Fibroblast of skin of back (primary cell): ENCODE measurements around the gene ANKRD40CL. TPM values are rescaled to one million over a fixed set of nuclear protein-coding genes. Genes with fewer than 3 reads are reported as not detected.
"Not testable (repeated sequence)": the region's sequence is repeated elsewhere in the genome, so short reads cannot be mapped to it uniquely, and the experiment has no call there.

ENCODE experiments used
- DNase-seq: peaks from one replicate; pipeline ENCODE4 v3.0.0-alpha.2; 2013
- polyA plus RNA-seq, 2 experiments: library from polyadenylated mRNA; unstranded; fragments of 120-200 nt; gene quantifications; one replicate each; pipeline ENCODE4 v1.2.1, GENCODE V29; 2013; ENCODE audit not compliant: insufficient read length in 2 of 2

The ANKRD40CL gene, protein sequence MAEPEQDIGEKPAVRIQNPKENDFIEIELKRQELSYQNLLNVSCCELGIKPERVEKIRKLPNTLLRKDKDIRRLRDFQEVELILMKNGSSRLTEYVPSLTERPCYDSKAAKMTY
- not detected for polyA plus RNA-seq (2013, experiment 1 of 2; ENCODE audit: insufficient read length)
- polyA plus RNA-seq (2013, experiment 2 of 2; ENCODE audit: insufficient read length) = 0.26 TPM

DNA sequence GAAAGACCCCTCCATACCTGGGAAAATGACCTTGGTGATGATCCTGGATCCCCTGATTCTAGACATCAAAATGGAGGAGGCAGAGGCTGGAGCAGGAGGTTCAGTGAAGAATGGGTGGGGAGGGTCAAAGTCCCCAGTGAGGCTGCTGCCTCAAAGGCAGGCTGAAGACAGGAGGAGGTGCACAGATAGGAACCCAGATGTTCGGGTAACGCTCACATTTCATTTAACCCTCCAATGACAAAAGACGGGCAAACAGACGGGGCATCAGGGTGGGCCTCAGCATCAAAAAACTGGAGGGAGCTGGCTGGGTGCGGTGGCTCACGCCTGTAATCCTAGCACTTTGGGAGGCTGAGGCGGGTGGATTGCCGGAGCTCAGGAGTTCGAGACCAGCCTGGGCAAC is at the start of gene ANKRD40CL:
Gene ANKRD40CL (minus strand): TSS at position 73 of the 400 bp plus-strand sequence. CDS start 605 bp downstream, outside the sequence.
- no peak for DNase-seq

DNA sequence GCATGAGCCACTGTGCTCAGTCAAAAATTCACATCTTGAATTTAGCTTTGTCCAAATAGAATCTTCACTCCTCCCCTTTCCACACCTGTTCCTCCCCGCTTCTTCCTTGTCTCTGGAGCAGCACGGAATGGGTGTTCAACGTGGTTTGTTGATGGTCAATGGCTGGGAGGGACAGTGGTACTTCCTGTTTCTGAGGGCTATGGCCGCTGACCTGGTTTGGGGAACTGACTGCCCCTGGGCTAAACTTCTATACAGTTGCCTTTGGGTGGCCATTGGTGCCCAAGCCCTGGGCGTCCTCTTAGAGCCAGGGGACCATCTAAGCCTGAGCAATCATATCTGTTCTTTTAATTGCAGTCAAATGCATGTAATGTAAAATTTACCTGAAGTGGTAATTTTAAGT is 49.0 kb upstream of the ANKRD40CL start:
- no peak for DNase-seq

DNA sequence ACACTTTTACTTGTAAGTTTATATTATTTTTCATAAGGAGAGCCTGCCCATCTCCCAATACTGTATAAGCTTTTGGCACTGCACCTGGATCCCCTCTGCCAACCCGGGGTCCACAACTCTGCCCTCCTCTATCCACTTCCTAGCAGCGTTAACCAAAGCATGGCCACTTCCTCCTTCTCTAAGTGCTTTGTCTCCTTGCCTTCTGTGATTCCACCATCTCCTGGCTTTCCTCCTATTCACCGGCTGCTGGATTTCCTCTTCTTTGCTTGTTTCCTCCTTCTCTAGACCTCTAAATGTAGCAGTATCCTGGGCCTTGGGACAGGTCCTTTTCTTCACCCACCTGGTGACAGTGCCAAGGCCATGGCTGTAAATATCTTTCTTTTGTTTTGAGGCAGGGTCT is 48.1 kb upstream of the ANKRD40CL start:
- DNase-seq = no peak

DNA sequence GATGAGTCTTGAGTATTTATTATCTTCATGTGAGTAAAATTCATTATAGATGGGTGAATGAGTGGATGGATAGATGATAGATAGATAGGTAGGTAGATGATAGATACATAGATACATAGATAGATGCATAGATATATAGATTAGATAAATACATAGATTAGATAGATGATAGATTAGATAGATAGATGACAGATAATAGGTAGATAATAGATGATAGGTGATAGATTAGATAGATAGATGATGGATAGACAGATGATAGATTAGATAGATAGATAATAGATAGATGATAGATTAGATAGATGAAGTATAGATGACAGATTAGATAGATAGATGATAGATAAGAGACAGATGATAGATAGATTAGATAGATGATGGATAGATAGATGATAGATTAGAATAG is 46.3 kb upstream of the ANKRD40CL start:
- DNase-seq = no peak

DNA sequence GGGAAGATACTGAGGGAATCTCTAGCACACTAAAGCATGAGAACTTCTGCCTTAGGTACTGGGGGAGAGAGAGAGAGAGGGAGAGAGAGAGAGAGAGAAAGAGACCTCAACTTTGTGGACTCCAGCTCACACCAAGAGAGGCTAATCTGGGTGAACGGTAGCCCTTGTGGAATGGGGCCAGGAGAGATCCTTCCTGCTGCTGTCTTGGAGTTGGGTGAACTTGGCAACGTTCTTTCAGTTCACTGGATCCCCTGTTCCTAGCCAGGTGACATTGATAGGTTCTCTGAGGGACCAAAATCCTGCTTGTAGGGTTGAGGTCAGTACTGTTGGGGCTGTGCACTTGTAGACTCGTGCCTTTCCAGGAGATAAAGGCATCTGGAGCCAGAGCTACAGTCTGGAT is 41.6 kb upstream of the ANKRD40CL start:
- DNase-seq = no peak

DNA sequence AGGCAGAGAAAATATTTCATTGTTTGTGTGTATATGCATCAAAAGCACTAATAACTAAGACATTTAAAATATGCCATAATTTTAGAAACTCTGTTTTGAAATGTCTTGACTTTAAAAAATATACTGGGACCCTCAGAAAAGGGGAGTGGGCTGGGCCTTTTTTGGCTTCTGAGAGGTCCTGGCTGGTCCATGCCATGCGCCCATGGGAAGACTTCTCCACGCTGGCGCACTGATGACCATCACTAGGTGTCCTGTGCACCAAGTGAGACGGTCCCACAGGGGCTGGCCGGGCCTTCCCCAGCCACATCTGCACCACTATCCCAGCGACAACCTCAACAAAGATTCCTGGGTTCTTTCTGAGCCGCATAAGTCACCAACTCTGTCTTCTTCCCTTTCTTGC is 41.1 kb upstream of the ANKRD40CL start:
- DNase-seq = no peak

DNA sequence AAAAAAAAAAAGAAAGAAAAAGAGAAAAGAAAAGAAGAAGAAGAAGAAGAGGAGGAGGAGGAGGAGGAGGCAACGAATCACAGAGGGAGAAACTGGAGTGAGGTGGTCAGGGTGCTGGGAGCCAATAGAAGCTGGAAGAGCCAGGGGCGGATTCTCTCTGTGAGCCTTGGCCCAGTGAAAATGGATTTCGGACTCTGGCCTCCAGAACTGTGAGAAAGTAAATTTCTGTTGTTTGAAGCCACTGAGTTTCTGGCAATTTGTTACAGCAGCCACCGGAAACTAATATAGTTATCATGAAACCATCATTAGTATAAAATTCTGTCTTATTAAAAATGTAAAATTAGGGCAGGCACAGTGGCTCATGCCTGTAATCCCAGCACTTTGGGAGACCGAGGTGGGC is 40.4 kb upstream of the ANKRD40CL start:
- no peak for DNase-seq

DNA sequence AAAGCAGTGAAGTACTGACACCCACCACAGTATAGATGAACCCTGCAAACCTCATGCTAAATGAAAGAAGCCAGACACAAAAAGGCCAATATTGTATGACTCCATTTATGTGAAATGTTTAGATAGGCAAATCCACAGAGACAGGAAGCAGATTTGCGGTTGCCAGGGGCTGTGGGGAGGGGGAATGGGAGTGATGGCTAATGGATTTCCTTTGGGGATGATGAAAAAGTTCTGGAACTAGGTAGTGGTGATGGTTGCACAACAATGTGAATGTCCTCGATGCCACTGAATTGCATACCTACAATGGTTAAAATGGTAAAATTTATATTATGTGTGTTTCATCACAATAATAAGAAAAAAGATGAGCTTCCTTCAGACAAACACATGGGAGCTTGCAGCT is 39.7 kb upstream of the ANKRD40CL start:
- DNase-seq = peak; percentile 55

DNA sequence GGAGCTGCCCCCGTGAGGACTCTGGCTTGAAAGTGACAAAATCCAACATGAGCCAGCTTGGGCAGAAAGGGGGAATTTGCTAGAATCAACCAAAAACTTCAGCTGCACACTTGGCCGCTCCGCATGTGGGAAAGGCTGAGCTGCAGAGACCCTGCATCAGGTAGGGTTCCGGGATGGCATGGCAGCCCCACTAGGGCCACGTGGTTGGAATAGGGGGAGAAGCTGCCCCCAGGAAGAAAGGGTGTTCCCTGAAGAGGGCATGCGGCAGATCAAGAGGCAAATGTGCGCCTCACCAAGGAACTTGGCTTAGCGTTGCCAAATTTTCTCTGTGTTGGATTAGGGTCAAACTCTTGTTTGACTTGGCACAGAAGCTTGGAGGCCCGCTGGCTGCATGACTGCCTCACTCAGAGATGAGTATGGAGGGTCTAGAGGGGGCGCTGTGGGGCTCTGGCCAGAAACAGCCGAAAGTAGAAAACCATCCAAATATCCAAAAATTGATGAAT is 38.9 kb upstream of the ANKRD40CL start:
- DNase-seq = no peak

DNA sequence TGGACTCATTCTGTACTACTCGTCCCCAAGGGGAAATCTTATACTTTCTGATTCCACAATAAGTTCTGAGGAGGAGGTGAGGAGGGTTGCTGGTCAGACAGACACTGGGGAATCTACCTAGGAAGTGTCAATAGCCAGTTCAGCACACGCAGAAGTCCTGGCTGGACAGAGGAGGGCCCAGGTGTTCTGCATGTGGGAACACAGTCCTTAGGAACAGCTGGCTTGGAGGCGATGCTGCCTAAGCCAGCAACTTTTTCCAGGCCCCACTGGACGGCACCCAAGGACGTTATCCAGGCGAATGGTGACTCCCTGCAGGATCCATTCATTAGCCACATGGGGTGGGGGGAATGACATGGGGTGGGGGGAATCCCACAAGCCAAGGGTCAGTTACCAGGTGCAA is 38.2 kb upstream of the ANKRD40CL start:
- no peak for DNase-seq

DNA sequence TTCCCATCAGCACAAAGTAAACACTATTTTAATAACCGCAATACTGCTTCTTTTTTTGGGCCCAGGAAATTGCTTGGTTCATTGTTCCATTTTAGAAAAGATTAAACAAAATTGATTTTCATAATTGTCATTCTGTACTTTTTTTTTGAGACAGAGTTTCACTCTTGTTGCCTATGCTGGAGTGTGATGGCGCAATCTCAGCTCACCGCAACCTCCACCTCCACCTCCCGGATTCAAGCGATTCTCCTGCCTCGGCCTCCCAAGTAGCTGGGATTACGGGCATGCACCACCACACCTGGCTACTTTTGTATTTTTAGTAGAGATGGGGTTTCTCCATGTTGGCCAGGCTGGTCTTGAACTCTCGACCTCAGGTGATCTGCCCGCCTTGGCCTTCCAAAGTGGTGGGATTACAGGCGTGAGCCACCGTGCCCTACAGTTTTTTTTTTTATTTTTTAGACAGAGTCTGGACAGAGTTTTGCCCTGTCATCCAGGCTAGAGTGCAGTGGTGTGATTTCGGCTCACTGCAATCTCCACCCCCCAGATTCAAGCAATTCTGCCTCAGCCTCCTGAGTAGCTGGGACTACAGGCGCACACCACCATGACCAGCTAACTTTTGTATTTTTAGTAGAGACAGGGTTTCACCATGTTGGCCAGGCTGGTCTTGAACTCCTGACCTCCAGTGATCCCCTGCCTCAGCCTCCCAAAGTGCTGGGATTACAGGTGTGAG is 37.6 kb upstream of the ANKRD40CL start:
- DNase-seq = not testable (repeated sequence)

DNA sequence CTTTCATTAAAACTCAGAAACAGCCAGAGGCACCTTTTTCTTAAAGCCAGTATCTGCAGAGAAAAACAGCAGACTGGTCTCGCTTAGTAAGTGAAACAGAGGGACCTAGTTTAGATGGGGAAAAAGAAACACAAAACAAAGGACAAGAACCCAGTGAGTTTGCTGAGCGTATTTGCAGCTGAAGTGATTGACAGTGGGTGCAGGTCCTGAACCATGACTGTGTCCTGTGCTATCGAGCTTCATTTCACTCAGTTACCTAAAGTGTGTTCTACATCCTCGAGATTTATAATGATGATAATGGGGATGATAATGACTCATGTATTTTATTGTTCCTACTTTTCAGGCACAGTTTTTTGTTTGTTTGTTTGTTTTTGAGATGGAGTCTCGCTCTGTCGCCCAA is 36.4 kb upstream of the ANKRD40CL start:
- no peak for DNase-seq

DNA sequence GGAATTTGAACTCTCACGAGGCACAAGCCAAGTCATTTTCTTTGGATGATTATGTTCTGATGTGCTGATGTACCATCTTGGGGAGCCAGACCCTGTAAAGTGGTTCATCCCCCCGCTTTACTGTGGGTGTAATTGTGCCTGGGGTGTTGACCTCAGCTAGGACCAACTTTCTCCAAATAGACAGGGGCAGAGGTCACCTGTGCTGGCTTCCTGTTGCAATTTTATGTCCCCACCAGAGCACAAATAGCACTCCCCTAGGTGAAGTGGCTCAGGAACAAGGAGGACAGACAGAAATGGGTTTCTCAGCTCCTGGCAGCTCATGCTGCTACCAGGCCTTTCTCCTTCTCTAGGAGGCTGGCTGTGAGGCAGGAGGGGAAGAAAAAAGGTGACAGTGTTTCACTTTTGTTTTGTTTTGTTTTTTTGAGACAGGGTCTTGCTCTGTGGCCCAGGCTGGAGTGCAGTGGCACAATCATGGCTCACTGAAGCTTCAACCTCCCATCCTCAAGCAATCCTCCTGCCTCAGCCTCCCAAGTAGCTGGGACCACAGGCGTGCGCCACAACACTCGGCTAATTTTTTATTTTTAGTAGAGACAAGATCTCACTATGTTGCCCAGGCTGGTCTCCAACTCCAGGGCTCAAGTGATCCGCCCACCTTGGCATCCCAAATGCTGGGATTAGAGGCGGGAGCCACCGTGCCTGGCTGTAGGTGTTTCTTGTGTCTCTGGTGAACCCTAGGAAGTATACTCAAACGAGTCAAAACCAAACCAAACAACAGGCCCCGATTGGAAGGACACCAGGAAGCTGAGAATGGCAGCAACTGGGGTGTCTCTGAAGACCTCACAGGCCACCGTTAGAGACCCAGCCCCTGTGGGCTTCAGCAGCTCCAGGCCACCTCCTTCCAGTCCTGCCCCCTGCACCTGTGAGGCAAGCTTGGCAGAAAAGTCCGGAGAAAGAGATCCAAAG is 35.6 kb upstream of the ANKRD40CL start:
- no peak for DNase-seq

DNA sequence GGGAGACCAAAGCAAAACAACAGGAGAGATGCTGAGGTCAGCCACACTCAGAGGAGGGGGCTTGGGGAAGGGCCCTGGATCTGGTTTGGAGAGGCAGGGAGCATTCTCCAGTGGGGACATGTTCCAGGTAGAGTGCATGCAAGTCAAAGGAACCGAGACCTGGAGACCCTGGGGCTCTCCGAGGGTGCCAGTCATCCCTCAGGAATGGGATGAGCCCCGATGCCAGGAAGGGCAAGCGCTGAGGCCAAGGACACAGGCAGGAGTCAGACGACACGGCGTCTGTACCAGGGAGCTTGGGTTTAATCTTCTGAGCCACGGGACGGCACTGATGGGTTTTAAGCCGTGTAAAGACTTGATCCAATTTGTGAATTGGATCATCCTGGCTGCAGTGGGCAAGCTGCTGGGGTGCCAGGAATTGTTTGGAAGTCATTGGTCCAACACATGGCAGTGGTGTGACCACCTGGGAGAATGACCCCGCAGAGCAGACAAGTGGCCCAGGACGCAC is 32.9 kb upstream of the ANKRD40CL start:
- no peak for DNase-seq

DNA sequence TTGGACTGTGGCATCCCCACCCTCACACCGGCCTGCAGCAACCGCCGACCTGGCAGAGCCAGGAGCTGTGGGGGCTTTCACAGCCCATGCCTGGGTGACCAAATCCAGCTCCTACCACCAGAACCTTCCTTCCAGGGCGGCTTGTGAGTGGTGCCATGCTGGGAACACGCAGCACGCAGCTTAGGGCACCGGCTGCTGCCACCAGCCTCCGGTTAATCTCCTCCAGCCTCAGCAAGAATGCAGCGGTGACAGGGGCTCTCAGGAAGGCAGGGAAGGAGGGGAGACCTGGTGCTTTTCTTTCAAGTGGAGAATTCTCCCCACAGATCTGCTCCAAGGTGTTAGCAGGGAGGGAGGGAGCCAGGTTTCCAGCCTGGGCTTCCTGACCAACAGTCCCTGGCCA is 32.3 kb upstream of the ANKRD40CL start:
- DNase-seq = no peak

DNA sequence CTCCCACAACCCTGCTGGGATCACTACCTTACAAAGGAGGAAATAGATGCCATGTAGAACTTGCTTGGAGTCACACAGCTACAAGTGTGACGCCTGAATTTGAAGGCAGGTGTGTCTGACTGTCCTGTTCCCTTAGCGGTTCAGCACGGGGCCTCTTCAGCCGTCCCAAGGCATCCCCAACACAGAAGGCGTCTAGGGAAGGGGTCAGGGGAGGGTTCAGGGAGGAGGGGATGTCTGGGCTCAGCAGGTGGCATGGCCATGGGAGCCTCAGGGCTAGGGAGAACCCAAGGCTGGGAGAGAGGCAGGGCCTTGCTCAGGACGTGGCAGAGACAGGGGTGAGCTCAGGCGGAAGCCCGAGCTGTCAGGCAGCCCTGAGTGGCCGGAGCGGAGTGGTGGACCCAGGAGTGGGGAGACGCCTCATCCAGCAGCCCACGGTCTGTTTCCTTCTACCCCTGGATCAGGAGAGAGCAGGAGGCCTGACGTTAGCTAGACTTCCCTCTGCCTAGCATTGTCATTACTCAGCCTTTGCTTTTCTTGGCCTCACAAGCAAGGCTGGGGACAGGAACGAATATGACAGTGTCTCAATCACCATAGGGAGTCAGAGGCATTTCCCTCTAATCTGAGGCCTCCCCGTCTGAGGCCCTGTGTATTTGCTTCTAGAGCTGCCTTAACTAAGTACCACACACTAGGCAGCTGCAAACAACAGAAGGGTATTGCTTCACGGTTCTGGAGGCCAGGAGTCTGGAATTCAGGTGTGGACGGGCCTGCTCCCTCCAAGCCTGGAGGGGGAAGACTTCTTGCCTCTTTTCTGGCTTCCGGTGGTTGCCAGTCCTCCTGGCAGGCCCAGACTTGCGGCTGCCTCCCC is 31.3 kb upstream of the ANKRD40CL start:
- peak; percentile 73 for DNase-seq

DNA sequence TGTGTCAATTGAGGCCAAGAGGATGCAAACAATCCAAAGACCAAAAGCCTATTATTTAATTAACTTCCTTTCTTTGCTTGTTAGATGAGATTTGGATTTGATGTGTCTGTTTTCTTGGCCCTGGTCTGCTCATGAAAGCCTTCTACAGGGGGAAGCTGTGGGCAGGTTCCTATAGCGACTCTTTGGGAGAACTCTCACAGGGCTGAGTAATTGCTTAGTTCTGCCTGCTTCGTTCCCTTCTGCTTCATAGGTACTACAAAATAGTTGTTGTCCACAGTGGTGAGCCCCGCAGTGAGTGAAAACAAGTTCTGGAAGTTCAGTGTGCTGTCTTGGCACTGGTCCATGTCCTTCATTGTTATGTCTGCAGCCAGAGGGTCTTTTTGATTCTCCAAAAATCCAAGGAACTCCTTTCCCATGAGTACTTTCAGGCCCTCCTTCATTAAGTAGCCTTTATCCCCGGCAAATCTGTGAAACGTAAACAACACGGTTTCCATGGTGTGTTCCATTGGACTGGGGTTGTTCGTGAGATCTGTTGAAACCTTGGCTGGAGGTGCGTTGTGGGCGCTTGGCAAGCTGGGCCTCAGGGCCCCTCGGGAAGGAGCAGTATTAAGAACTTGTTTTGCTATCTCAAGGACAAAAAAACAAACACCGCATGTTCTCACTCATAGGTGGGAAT is 30.0 kb upstream of the ANKRD40CL start:
- DNase-seq = no peak

DNA sequence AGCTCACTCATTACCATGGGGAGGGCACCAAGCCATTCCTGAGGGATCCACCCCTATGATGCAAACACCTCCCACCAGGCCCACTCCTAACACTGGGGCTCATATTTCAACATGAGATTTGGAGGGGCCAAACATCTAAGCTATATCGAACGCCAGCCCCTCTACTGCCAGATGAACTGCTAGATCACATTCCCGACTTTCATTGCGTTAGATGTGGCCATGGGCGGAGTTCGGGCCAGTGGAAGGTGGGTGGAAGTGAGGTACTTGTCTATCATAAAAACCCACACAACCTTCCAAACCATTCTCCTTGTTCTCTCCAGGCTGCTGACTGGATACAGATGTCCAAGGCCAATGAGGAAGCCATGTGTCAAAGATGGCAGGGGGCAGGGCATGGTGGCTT is 27.0 kb upstream of the ANKRD40CL start:
- no peak for DNase-seq

DNA sequence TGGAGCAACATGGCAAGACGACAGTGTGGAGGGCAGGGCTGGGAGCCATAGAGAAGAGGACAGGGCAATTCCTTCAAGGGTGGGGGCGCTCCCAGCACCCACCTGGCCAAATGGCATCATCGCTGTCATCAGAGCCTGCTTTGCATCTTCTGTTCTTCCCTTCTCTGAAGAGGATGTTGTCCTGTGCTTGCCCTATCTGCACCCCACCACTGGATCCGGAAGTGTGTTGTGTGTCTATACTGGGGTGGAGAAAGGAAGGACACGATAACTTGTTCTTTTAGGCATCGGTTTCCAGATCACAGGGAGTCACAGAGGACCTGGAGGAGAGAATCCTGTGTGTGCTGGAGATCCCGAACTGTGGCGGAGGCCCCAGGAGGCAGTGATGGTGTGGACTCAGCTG is 25.7 kb upstream of the ANKRD40CL start:
- DNase-seq = no peak

DNA sequence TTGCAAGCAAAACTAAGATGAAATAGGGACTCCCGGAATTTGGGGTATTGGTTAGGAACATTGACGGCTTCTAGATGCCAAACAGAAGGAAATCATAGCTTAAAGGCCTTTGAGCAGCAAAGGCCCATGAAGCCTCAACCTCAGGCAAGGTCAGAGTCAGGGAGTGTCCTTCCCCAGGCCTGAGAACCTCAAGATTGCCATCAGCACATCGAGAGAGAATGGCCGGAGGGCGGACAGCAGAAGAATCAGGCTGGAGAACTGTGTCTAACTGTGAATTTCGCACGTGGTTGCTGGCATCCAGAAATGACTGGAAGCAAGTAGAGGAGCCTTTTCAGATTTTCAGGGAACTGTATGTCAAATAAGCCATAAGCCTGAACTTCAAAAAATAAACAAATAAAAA is 24.8 kb upstream of the ANKRD40CL start:
- DNase-seq = no peak

DNA sequence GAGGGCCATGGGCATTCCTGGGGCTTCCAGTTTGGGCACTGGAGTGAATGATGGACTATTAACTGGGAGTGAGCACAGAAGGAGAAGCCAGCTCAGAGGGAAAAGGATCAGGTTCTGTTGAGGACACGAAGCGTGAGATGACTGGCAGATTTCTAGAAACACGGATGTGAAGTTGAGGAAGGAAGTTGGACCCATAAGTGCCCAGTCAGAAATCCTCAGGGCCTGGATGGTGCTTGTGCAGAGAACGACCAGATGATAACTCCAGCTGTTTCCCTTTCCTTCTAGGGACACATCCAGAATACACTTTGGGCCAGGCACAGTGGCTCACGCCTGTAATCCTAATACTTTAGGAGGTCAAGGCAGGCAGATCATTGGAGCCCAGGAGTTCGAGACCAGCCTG is 23.3 kb upstream of the ANKRD40CL start:
- no peak for DNase-seq
